Smooth muscle cell (in vitro differentiated cells): ENCODE data around the gene CYFIP1. TPM values are rescaled to one million over a fixed set of nuclear protein-coding genes. Genes with fewer than 3 reads are reported as not detected.

ENCODE experiments used
- polyA plus RNA-seq: library from polyadenylated mRNA; unstranded; fragments of >200 nt; fragmentation: Nextera tagmentation; extraction: Ambion mirVana; gene quantifications from 2 replicates; pipeline ENCODE4 v1.2.1, GENCODE V29; 2016
- total RNA-seq: library from RNA; depleted of rRNA; stranded (reverse); fragments of >200 nt; gene quantifications from 2 replicates; pipeline ENCODE4 v1.2.3, GENCODE V29; 2014

The CYFIP1 gene
- total and polyA plus RNA-seq, 2 experiments from 2014 or later, result 65.2 to 67.6 TPM

Other genes with a start within 250 kb of the CYFIP1 start
- gene NIPA1, start 193.7 kb downstream of the CYFIP1 start, total RNA-seq, result 6.2 and 8.1 TPM in 2 replicates
- 1.7 and 2.2 TPM in 2 replicates for gene NIPA1, start 193.7 kb downstream of the CYFIP1 start, polyA plus RNA-seq
- gene NIPA2, start 141.7 kb downstream of the CYFIP1 start, total RNA-seq, result 70.5 and 85.9 TPM in 2 replicates
- 44.7 and 48.6 TPM in 2 replicates for gene NIPA2, start 141.7 kb downstream of the CYFIP1 start, polyA plus RNA-seq
- 13.9 and 17.2 TPM in 2 replicates for gene TUBGCP5, start 59.2 kb upstream of the CYFIP1 start, total RNA-seq
- 7.9 and 8.8 TPM in 2 replicates for gene TUBGCP5, start 59.2 kb upstream of the CYFIP1 start, polyA plus RNA-seq
- gene GOLGA6L1, start 156.5 kb upstream of the CYFIP1 start, total RNA-seq, result not detected in 2 replicates
- not detected in 2 replicates for gene GOLGA6L1, start 156.5 kb upstream of the CYFIP1 start, polyA plus RNA-seq